HL-60 (cell line): ENCODE measurements around the gene TAX1BP1.

Experiments used
- GABPA ChIP-seq: IDR thresholded peaks from 2 replicates; pipeline ENCODE4 v1.6.1; 2012; ENCODE audit warnings: low read depth
- POLR2AphosphoS5 ChIP-seq: IDR thresholded peaks from 2 replicates; pipeline ENCODE4 v1.6.1; 2012; ENCODE audit warnings: low read depth
- SPI1 ChIP-seq: IDR thresholded peaks from 2 replicates; pipeline ENCODE4 v1.6.1; 2012; ENCODE audit warnings: low read depth, mild to moderate bottlenecking, borderline replicate concordance
- TF ChIP-seq, protein P1 (sequence below): IDR thresholded peaks from one replicate; pipeline ENCODE4 v1.5.1; 2011; ENCODE audit warnings: low read length, control low read depth, inconsistent platforms; ENCODE audit not compliant: insufficient read depth
- TF ChIP-seq, protein P2 (sequence below): IDR thresholded peaks from 2 replicates; pipeline ENCODE4 v1.6.1; 2012; ENCODE audit warnings: low read depth; ENCODE audit not compliant: insufficient replicate concordance

DNA sequence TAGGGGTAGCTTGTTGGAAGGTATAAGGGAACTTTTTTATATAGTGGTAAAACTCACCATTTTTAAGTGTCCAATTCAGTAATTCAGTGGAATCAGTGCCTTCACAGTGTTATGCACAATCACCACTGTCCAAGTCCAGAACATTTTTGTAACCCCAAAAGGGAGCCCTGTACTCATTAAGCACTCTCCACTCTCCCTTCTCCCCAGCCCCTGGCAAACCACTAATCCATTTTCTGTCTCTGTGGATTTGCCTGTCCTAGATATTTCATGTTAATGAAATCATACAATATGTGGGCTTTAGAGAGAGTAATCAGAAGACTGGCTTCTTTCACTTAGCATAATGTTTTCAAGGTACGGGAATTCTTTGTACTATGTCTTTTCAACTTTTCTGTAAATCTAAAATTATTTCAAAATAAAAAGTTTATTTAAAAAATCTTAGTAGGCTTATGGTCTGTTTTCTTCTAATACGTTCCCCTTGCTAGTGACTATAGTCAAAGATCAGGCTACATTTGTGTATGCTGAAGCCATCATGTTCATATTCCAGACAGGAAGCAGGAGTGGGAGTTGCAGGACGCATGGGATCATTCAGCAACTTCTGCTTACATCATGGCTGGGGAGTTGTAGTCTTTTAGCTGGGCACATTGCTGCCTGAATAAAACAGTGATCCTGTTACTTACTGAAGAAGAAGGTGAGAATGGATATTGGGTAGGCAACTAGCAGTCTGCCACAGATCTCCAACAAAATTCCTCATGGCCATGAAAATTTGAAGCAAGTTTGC is 35.4 kb upstream of the TAX1BP1 start:
- TF ChIP-seq, protein P1, sequence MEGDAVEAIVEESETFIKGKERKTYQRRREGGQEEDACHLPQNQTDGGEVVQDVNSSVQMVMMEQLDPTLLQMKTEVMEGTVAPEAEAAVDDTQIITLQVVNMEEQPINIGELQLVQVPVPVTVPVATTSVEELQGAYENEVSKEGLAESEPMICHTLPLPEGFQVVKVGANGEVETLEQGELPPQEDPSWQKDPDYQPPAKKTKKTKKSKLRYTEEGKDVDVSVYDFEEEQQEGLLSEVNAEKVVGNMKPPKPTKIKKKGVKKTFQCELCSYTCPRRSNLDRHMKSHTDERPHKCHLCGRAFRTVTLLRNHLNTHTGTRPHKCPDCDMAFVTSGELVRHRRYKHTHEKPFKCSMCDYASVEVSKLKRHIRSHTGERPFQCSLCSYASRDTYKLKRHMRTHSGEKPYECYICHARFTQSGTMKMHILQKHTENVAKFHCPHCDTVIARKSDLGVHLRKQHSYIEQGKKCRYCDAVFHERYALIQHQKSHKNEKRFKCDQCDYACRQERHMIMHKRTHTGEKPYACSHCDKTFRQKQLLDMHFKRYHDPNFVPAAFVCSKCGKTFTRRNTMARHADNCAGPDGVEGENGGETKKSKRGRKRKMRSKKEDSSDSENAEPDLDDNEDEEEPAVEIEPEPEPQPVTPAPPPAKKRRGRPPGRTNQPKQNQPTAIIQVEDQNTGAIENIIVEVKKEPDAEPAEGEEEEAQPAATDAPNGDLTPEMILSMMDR: no peak
- TF ChIP-seq POLR2AphosphoS5: no peak
- TF ChIP-seq, protein P2, sequence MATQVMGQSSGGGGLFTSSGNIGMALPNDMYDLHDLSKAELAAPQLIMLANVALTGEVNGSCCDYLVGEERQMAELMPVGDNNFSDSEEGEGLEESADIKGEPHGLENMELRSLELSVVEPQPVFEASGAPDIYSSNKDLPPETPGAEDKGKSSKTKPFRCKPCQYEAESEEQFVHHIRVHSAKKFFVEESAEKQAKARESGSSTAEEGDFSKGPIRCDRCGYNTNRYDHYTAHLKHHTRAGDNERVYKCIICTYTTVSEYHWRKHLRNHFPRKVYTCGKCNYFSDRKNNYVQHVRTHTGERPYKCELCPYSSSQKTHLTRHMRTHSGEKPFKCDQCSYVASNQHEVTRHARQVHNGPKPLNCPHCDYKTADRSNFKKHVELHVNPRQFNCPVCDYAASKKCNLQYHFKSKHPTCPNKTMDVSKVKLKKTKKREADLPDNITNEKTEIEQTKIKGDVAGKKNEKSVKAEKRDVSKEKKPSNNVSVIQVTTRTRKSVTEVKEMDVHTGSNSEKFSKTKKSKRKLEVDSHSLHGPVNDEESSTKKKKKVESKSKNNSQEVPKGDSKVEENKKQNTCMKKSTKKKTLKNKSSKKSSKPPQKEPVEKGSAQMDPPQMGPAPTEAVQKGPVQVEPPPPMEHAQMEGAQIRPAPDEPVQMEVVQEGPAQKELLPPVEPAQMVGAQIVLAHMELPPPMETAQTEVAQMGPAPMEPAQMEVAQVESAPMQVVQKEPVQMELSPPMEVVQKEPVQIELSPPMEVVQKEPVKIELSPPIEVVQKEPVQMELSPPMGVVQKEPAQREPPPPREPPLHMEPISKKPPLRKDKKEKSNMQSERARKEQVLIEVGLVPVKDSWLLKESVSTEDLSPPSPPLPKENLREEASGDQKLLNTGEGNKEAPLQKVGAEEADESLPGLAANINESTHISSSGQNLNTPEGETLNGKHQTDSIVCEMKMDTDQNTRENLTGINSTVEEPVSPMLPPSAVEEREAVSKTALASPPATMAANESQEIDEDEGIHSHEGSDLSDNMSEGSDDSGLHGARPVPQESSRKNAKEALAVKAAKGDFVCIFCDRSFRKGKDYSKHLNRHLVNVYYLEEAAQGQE: no peak
- TF ChIP-seq GABPA: no peak
- no peak for TF ChIP-seq SPI1
